H9 (cell line): ENCODE data around the gene TMEM184A. TPM values are rescaled to one million over a fixed set of nuclear protein-coding genes. Genes with fewer than 3 reads are reported as not detected.

Experiments used
- DNase-seq: peaks from one replicate; pipeline ENCODE4 v3.0.0-alpha.2; 2017
- H2AFZ ChIP-seq: one replicate; pipeline ENCODE4 v1.6.1; 2013; ENCODE audit warnings: mild to moderate bottlenecking, low read length, control low read depth, moderate library complexity
- H2AK5ac ChIP-seq: 2 replicates; pipeline ENCODE4 v1.6.1; 2013; ENCODE audit warnings: low read length, control low read depth, mixed read lengths; ENCODE audit not compliant: insufficient read length
- H2BK120ac ChIP-seq: one replicate; pipeline ENCODE4 v1.6.1; 2013; ENCODE audit warnings: low read depth, mild to moderate bottlenecking, low read length, control low read depth, inconsistent platforms; ENCODE audit not compliant: poor library complexity, severe bottlenecking
- H2BK12ac ChIP-seq: 2 replicates; pipeline ENCODE4 v1.6.1; 2013; ENCODE audit warnings: low read length, control low read depth, mixed read lengths, low read depth; ENCODE audit not compliant: insufficient read length
- H2BK15ac ChIP-seq: 2 replicates; pipeline ENCODE4 v1.6.1; 2013; ENCODE audit warnings: low read depth, low read length, control low read depth
- H2BK20ac ChIP-seq: one replicate; pipeline ENCODE4 v1.6.1; 2013; ENCODE audit warnings: low read depth, mild to moderate bottlenecking, low read length, control low read depth, inconsistent platforms; ENCODE audit not compliant: poor library complexity, severe bottlenecking
- H2BK5ac ChIP-seq: 2 replicates; pipeline ENCODE4 v1.6.1; 2013; ENCODE audit warnings: low read length, control low read depth, mixed read lengths; ENCODE audit not compliant: insufficient read length
- H3K14ac ChIP-seq: 2 replicates; pipeline ENCODE4 v1.6.1; 2013; ENCODE audit warnings: low read length, control low read depth; ENCODE audit not compliant: insufficient read depth
- H3K18ac ChIP-seq: 2 replicates; pipeline ENCODE4 v1.6.1; 2013; ENCODE audit warnings: low read depth, mild to moderate bottlenecking, mixed read lengths, low read length, control low read depth; ENCODE audit not compliant: insufficient read length
- H3K23ac ChIP-seq: 2 replicates; pipeline ENCODE4 v1.6.1; 2013; ENCODE audit warnings: low read length, control low read depth, mixed read lengths, low read depth; ENCODE audit not compliant: insufficient read length
- H3K23me2 ChIP-seq: 2 replicates; pipeline ENCODE4 v1.6.1; 2013; ENCODE audit warnings: low read depth, mild to moderate bottlenecking, mixed read lengths, low read length, control low read depth; ENCODE audit not compliant: insufficient read length, poor library complexity, severe bottlenecking
- H3K27ac ChIP-seq: 2 replicates; pipeline ENCODE4 v1.5.1; 2013; ENCODE audit warnings: low read length, control low read depth, mixed read lengths, low read depth; ENCODE audit not compliant: insufficient read length
- H3K27me3 ChIP-seq: 2 replicates; pipeline ENCODE4 v1.6.1; 2013; ENCODE audit warnings: low read length, control low read depth, inconsistent platforms; ENCODE audit not compliant: insufficient read depth
- H3K4ac ChIP-seq: 2 replicates; pipeline ENCODE4 v1.6.1; 2013; ENCODE audit warnings: low read depth, mild to moderate bottlenecking, control low read depth, inconsistent platforms, low read length, moderate library complexity
- H3K4me1 ChIP-seq: 2 replicates; pipeline ENCODE4 v1.6.1; 2013; ENCODE audit warnings: low read length, control low read depth, inconsistent platforms; ENCODE audit not compliant: insufficient read depth
- H3K4me2 ChIP-seq: 2 replicates; pipeline ENCODE4 v1.6.1; 2013; ENCODE audit warnings: low read length, control low read depth, mixed read lengths; ENCODE audit not compliant: insufficient read length, insufficient read depth
- H3K56ac ChIP-seq: 2 replicates; pipeline ENCODE4 v1.6.1; 2013; ENCODE audit warnings: low read depth, mild to moderate bottlenecking, mixed read lengths, low read length, control low read depth; ENCODE audit not compliant: insufficient read length
- H3K79me1 ChIP-seq: 2 replicates; pipeline ENCODE4 v1.6.1; 2013; ENCODE audit warnings: low read depth, mild to moderate bottlenecking, moderate library complexity, low read length, control low read depth, inconsistent platforms; ENCODE audit not compliant: insufficient read depth, poor library complexity, severe bottlenecking
- H3K79me2 ChIP-seq: 2 replicates; pipeline ENCODE4 v1.6.1; 2013; ENCODE audit warnings: low read length, control low read depth, inconsistent platforms; ENCODE audit not compliant: insufficient read depth
- H3K9ac ChIP-seq: 2 replicates; pipeline ENCODE4 v1.6.1; 2013; ENCODE audit warnings: low read length, control low read depth, mixed read lengths; ENCODE audit not compliant: insufficient read length; ENCODE audit errors: extremely low read depth
- H3K9me3 ChIP-seq: one replicate; pipeline ENCODE4 v1.6.1; 2013; ENCODE audit warnings: low read depth, low read length, inconsistent platforms; ENCODE audit not compliant: control insufficient read depth
- H3T11ph ChIP-seq: one replicate; pipeline ENCODE4 v1.6.1; 2013; ENCODE audit warnings: mild to moderate bottlenecking, low read length, control low read depth, inconsistent platforms
- H4K20me1 ChIP-seq: one replicate; pipeline ENCODE4 v1.6.1; 2013; ENCODE audit not compliant: control insufficient read depth, insufficient read length, insufficient read depth
- H4K5ac ChIP-seq: 2 replicates; pipeline ENCODE4 v1.6.1; 2013; ENCODE audit warnings: low read depth, mild to moderate bottlenecking, mixed read lengths, low read length, control low read depth; ENCODE audit not compliant: insufficient read length
- H4K8ac ChIP-seq: replicated peaks from 2 replicates; pipeline ENCODE4 v1.6.1; 2013; ENCODE audit warnings: low read length, control low read depth, mixed read lengths, low read depth; ENCODE audit not compliant: insufficient read length
- H4K91ac ChIP-seq: 2 replicates; pipeline ENCODE4 v1.6.1; 2013; ENCODE audit warnings: low read depth, mild to moderate bottlenecking, moderate library complexity, mixed read lengths, low read length, control low read depth; ENCODE audit not compliant: insufficient read length
- H3K27ac Mint-ChIP-seq, 3 experiments: 2 replicates in 2 of 3; 3 replicates in 1 of 3; pipeline ENCODE4 v1.8.0; 2020 to 2021; ENCODE audit warnings: mixed read lengths in 3 of 3, mild to moderate bottlenecking in 1 of 3, moderate library complexity in 1 of 3
- H3K27me3 Mint-ChIP-seq: 2 replicates; pipeline ENCODE4 v1.8.0; 2021; ENCODE audit warnings: low read depth, mild to moderate bottlenecking, moderate library complexity, mixed read lengths
- H3K36me3 Mint-ChIP-seq, 3 experiments: 2 replicates in 2 of 3; 3 replicates in 1 of 3; pipeline ENCODE4 v1.8.0; 2020 to 2021; ENCODE audit warnings: low read depth in 3 of 3, mixed read lengths in 3 of 3; ENCODE audit not compliant: insufficient read depth in 1 of 3
- H3K4me1 Mint-ChIP-seq, 2 experiments: 2 replicates each; pipeline ENCODE4 v1.8.0; 2020; ENCODE audit warnings: mixed read lengths in 2 of 2
- H3K4me3 Mint-ChIP-seq, 2 experiments: 2 replicates in 1 of 2; 3 replicates in 1 of 2; pipeline ENCODE4 v1.8.0; 2020 to 2021; ENCODE audit warnings: mild to moderate bottlenecking in 2 of 2, mixed read lengths in 2 of 2, moderate library complexity in 1 of 2
- H3K9me3 Mint-ChIP-seq, 2 experiments: 2 replicates in 1 of 2; 3 replicates in 1 of 2; pipeline ENCODE4 v1.8.0; 2020; ENCODE audit warnings: mild to moderate bottlenecking in 2 of 2, mixed read lengths in 2 of 2, moderate library complexity in 1 of 2
- CTCF ChIP-seq: fragments of 200-600 bp; sonication (generic); conservative IDR thresholded peaks from 3 replicates; pipeline ENCODE4 v1.8.0; 2021; ENCODE audit warnings: antibody characterized with exemption, mild to moderate bottlenecking
- WGBS: extraction: QIAGEN DNeasy Blood & Tissue Kit; methylation state at CpG from one replicate; pipeline ENCODE4 v1.1.7; 2013; ENCODE audit warnings: missing lambda C conversion rate, low lambda C conversion rate, mixed read lengths; ENCODE audit not compliant: insufficient read length; ENCODE audit errors: extremely low coverage; 5-methylcytosine and 5-hydroxymethylcytosine counted together
- total RNA-seq: library from RNA; stranded (reverse); gene quantifications from 2 replicates; pipeline ENCODE4 v1.2.1, GENCODE V29; 2021

The TMEM184A gene
- total RNA-seq, 1 experiment from 2014 or later = 1.3 TPM

- Histone ChIP-seq H3K23me2 (peaks cover 1% of the 10 kb centered on the region), H2BK20ac (no peak overlapping the region), H3K23ac (no peak overlapping the region), H3K4me1 (no peaks in the 10 kb centered on the region), H3K14ac (no peak overlapping the region), H2AFZ (no peak overlapping the region), H4K91ac (no peak overlapping the region), H4K8ac (no peak overlapping the region), H3T11ph (no peak overlapping the region), H4K20me1 (no peaks in the 10 kb centered on the region), H3K56ac (no peak overlapping the region), H2BK120ac (no peak overlapping the region), H4K5ac (no peak overlapping the region), H2BK15ac (no peak overlapping the region), H3K79me2 (no peaks in the 10 kb centered on the region), H3K18ac (no peak overlapping the region), H3K79me1 (no peaks in the 10 kb centered on the region), H3K27ac (no peak overlapping the region), H3K9me3 (no peaks in the 10 kb centered on the region), H3K9ac (no peak overlapping the region), H3K4me2 (no peak overlapping the region), H3K4ac (no peak overlapping the region), H3K27me3 (no peaks in the 10 kb centered on the region), H2AK5ac (no peak overlapping the region), H2BK12ac (no peak overlapping the region), H2BK5ac (no peak overlapping the region)
- no peak for TF ChIP-seq CTCF
- DNase-seq = no peak
- Mint-ChIP-seq H3K27me3 (peaks cover 2% of the 10 kb centered on the region; the same call in 1 of the 2 replicates), H3K36me3 (no peaks in the 10 kb centered on the region), H3K27ac (no peak overlapping the region), H3K9me3 (no peaks in the 10 kb centered on the region), H3K4me3 (no peak overlapping the region; a peak in 1 of 5 replicates), H3K4me1 (peaks cover 5 to 22% of the 10 kb centered on the region in 2 experiments)
- no CpG with 5 or more reads among the region's 6 CpGs for WGBS
Measured at GRCh38 chr7:1526271-1526754, 29.7 kb downstream of the TMEM184A start.
